ENCODE measurements around the gene SLC39A11.

GRCh38 chr17:72875361-72875760 lies 217.1 kb downstream of the SLC39A11 start:
- TF ChIP-seq POLR2A (IDR thresholded peaks at IDR 0.05) (no peak), EP300 (IDR thresholded peaks at IDR 0.05) (no peak), POLR2AphosphoS5 (IDR thresholded peaks at IDR 0.05) (no peak)
- TF ChIP-seq, protein P1, sequence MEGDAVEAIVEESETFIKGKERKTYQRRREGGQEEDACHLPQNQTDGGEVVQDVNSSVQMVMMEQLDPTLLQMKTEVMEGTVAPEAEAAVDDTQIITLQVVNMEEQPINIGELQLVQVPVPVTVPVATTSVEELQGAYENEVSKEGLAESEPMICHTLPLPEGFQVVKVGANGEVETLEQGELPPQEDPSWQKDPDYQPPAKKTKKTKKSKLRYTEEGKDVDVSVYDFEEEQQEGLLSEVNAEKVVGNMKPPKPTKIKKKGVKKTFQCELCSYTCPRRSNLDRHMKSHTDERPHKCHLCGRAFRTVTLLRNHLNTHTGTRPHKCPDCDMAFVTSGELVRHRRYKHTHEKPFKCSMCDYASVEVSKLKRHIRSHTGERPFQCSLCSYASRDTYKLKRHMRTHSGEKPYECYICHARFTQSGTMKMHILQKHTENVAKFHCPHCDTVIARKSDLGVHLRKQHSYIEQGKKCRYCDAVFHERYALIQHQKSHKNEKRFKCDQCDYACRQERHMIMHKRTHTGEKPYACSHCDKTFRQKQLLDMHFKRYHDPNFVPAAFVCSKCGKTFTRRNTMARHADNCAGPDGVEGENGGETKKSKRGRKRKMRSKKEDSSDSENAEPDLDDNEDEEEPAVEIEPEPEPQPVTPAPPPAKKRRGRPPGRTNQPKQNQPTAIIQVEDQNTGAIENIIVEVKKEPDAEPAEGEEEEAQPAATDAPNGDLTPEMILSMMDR (IDR thresholded peaks at IDR 0.05), result no peak

All from upper lobe of left lung (tissue), 4 donors.